SU-DHL-6 (cell line): ENCODE measurements around the gene TRIP10.
A peak's percentile ranks its signal among the peaks of the same experiment; 100 is the strongest.
"Not testable (repeated sequence)": the region's sequence is repeated elsewhere in the genome, so short reads cannot be mapped to it uniquely, and the experiment has no call there.

ENCODE experiments used
- H2AFZ ChIP-seq: fragments of 200-600 bp; sonication (generic); 2 replicates; pipeline ENCODE4 v1.6.1; 2014; ENCODE audit warnings: low read depth, mild to moderate bottlenecking, moderate library complexity, mixed read lengths, antibody characterized with exemption, low read length; ENCODE audit not compliant: severe bottlenecking
- H3F3A ChIP-seq: fragments of 200-600 bp; shearing (Covaris generic); 2 replicates; pipeline ENCODE4 v1.6.0; 2016; ENCODE audit warnings: antibody characterized with exemption, mild to moderate bottlenecking; ENCODE audit not compliant: insufficient read depth
- H3K27ac ChIP-seq: fragments of 200-600 bp; sonication (generic); 2 replicates; pipeline ENCODE4 v1.5.1; 2016; ENCODE audit warnings: low read depth, mild to moderate bottlenecking, low read length, moderate library complexity, mixed read lengths
- H3K27me3 ChIP-seq: fragments of 200-600 bp; sonication (generic), shearing (Covaris generic); 2 replicates; pipeline ENCODE4 v1.6.0; 2014; ENCODE audit warnings: mild to moderate bottlenecking, low read length
- H3K36me3 ChIP-seq: fragments of 200-600 bp; sonication (generic); 2 replicates; pipeline ENCODE4 v1.6.1; 2014; ENCODE audit warnings: mild to moderate bottlenecking, low read length, mixed read lengths
- H3K4me2 ChIP-seq: fragments of 300-600, 200-600 bp; shearing (Covaris generic), sonication (generic); 2 replicates; pipeline ENCODE4 v1.6.0; 2014; ENCODE audit warnings: low read length, low read depth, mild to moderate bottlenecking; ENCODE audit not compliant: poor library complexity, severe bottlenecking
- H3K4me3 ChIP-seq: fragments of 200-600 bp; sonication (generic); 2 replicates; pipeline ENCODE4 v1.5.1; 2014; ENCODE audit warnings: antibody characterized with exemption, low read length, mild to moderate bottlenecking, mixed read lengths; ENCODE audit not compliant: insufficient read depth, poor library complexity, severe bottlenecking
- H3K79me2 ChIP-seq: fragments of 200-600 bp; sonication (generic); 2 replicates; pipeline ENCODE4 v1.6.1; 2014; ENCODE audit warnings: mild to moderate bottlenecking, low read length, moderate library complexity; ENCODE audit not compliant: insufficient read depth
- H3K9ac ChIP-seq: fragments of 200-600 bp; sonication (generic); 2 replicates; pipeline ENCODE4 v1.7.0; 2014; ENCODE audit warnings: mild to moderate bottlenecking, low read length
- H3K9me2 ChIP-seq: fragments of 200-600 bp; sonication (generic); replicated peaks from 2 replicates; pipeline ENCODE4 v1.6.1; 2014; ENCODE audit warnings: low read length; ENCODE audit not compliant: insufficient read depth
- H3K9me3 ChIP-seq: fragments of 200-600 bp; sonication (generic); 2 replicates; pipeline ENCODE4 v1.6.1; 2014; ENCODE audit warnings: low read length, mixed read lengths; ENCODE audit not compliant: insufficient read depth
- H4K20me1 ChIP-seq: fragments of 200-600 bp; sonication (generic); 2 replicates; pipeline ENCODE4 v1.6.1; 2014; ENCODE audit warnings: low read depth, mild to moderate bottlenecking, antibody characterized with exemption, low read length, moderate library complexity, mixed read lengths
- CTCF ChIP-seq: fragments of 200-600 bp; sonication (generic); IDR thresholded peaks from one replicate; pipeline ENCODE4 v1.5.1; 2017; ENCODE audit warnings: antibody characterized with exemption, mild to moderate bottlenecking, low read length, moderate library complexity; ENCODE audit not compliant: insufficient read depth, poor library complexity, severe bottlenecking
- EZH2phosphoT487 ChIP-seq: fragments of 200-600 bp; sonication (generic), shearing (Covaris generic); conservative IDR thresholded peaks from 2 replicates; pipeline ENCODE4 v1.6.1; 2018; ENCODE audit warnings: mild to moderate bottlenecking, antibody characterized with exemption, low read length, moderate library complexity, mixed read lengths

TRIP10 gene

GRCh38 chr19:6761053-6761676 lies 21.7 kb downstream of the TRIP10 start:
- Histone ChIP-seq H3K4me2 (no peak overlapping the region), H3K36me3 (no peaks in the 10 kb centered on the region), H3K4me3 (no peak overlapping the region), H3K9me2 (no peaks in the 10 kb centered on the region), H2AFZ (no peak overlapping the region), H3K79me2 (peaks cover 4% of the 10 kb centered on the region; the same call in 1 of the 2 replicates), H3K9ac (no peak overlapping the region), H3K27me3 (no peaks in the 10 kb centered on the region), H3K9me3 (no peaks in the 10 kb centered on the region), H3K27ac (no peak overlapping the region), H3F3A (0 out of 2 replicates have a peak, but pooled peaks cover 3% of the 10 kb centered on the region), H4K20me1 (no peaks in the 10 kb centered on the region)
- no peak for TF ChIP-seq CTCF
- TF ChIP-seq EZH2phosphoT487: no peak

GRCh38 chr19:6762253-6762797 lies 22.8 kb downstream of the TRIP10 start:
- not testable (repeated sequence) for H3K4me2 ChIP-seq, H3K27ac ChIP-seq, H3K36me3 ChIP-seq, H3F3A ChIP-seq, H2AFZ ChIP-seq, H3K9ac ChIP-seq, H3K9me2 ChIP-seq, H3K9me3 ChIP-seq, H4K20me1 ChIP-seq, H3K27me3 ChIP-seq, H3K4me3 ChIP-seq, H3K79me2 ChIP-seq

- no peaks in the 10 kb centered on the region for H3K9me2 ChIP-seq
- H3K4me3 ChIP-seq: peak overlapping the region; percentile 69
- peaks cover 11% of the 10 kb centered on the region for H3F3A ChIP-seq
- H3K9me3 ChIP-seq: no peaks in the 10 kb centered on the region
- H3K27me3 ChIP-seq: no peaks in the 10 kb centered on the region
- H3K27ac ChIP-seq: no peak overlapping the region
- peak overlapping the region; percentile 84 for H3K4me2 ChIP-seq
- H3K79me2 ChIP-seq: peaks cover 9% of the 10 kb centered on the region; the same call in 1 of the 2 replicates
- no peak overlapping the region for H2AFZ ChIP-seq
- H3K9ac ChIP-seq: peak overlapping the region; percentile 59
- TF ChIP-seq EZH2phosphoT487: no peak
- no peak for TF ChIP-seq CTCF
- no peaks in the 10 kb centered on the region for H3K36me3 ChIP-seq
- H4K20me1 ChIP-seq: no peaks in the 10 kb centered on the region
These were observed 26.4 kb downstream of the TRIP10 start for GRCh38 chr19:6765738-6766356.
